NCI-H1436 treated with DMSO at 0.1 percent for 48 hours (cell line): ENCODE results near the gene SLC17A7.
"Not testable (repeated sequence)": the region's sequence is repeated elsewhere in the genome, so short reads cannot be mapped to it uniquely, and the experiment has no call there.

Source experiments
- DNase-seq: peaks from one replicate; lab custom pipeline; 2025; lab: John Stamatoyannopoulos, UW

The SLC17A7 gene

GRCh38 chr19:49441210-49441959, at the start of gene SLC17A7:
SLC17A7 (minus strand) TSS chr19:49441527; CDS start chr19:49441379, 148 bp downstream.
- no peak for DNase-seq

GRCh38 chr19:49490287-49491029, 49.1 kb upstream of the SLC17A7 start:
- no peak for DNase-seq

- no peak for DNase-seq
Measured at GRCh38 chr19:49489601-49490167, 48.4 kb upstream of the SLC17A7 start.

- no peak for DNase-seq
Measured at GRCh38 chr19:49488863-49489537, 47.7 kb upstream of the SLC17A7 start.

GRCh38 chr19:49488046-49488862, 46.9 kb upstream of the SLC17A7 start:
- no peak for DNase-seq

GRCh38 chr19:49487277-49488045, 46.1 kb upstream of the SLC17A7 start, which contains the start of gene RPL13A:
RPL13A (plus strand) TSS chr19:49487608; CDS start chr19:49487630, 22 bp downstream.
- DNase-seq: peak; percentile 99

- no peak for DNase-seq
Measured at GRCh38 chr19:49486710-49487276, 45.5 kb upstream of the SLC17A7 start.

- DNase-seq: no peak
Measured at GRCh38 chr19:49486232-49486631, 44.9 kb upstream of the SLC17A7 start.

GRCh38 chr19:49481020-49481683, 39.8 kb upstream of the SLC17A7 start:
- no peak for DNase-seq

- no peak for DNase-seq
Measured at GRCh38 chr19:49479975-49480628, 38.8 kb upstream of the SLC17A7 start.

- DNase-seq: no peak
Measured at GRCh38 chr19:49475995-49476880, 34.9 kb upstream of the SLC17A7 start.

- DNase-seq: no peak
Measured at GRCh38 chr19:49475191-49475917, 34.0 kb upstream of the SLC17A7 start.

GRCh38 chr19:49474542-49474924, 33.2 kb upstream of the SLC17A7 start:
- no peak for DNase-seq

- no peak for DNase-seq
Measured at GRCh38 chr19:49473868-49474541, 32.7 kb upstream of the SLC17A7 start, which contains the start of gene FLT3LG. FLT3LG (plus strand) TSS chr19:49474215; CDS start chr19:49474640, 425 bp downstream.

GRCh38 chr19:49473501-49473867, 32.2 kb upstream of the SLC17A7 start:
- DNase-seq: not testable (repeated sequence)

- DNase-seq: no peak
Measured at GRCh38 chr19:49472936-49473335, 31.6 kb upstream of the SLC17A7 start.

GRCh38 chr19:49470615-49470978, 29.3 kb upstream of the SLC17A7 start:
- DNase-seq: no peak
